ENCODE data around the gene ALPP.
"Not testable (repeated sequence)": the region's sequence is repeated elsewhere in the genome, so short reads cannot be mapped to it uniquely, and the experiment has no call there.

ALPP gene

GRCh38 chr2:232378735-232379151, at the start of gene ALPP:
TSS of gene ALPP (plus strand) at chr2:232378751. CDS start at chr2:232378803, 52 bp downstream.
- DNase-seq: not testable (repeated sequence)

- DNase-seq: no peak
Measured at GRCh38 chr2:232329716-232330067, 48.9 kb upstream of the ALPP start.

- DNase-seq: no peak
Measured at GRCh38 chr2:232330068-232330999, 48.2 kb upstream of the ALPP start.

- not testable (repeated sequence) for DNase-seq
Measured at GRCh38 chr2:232331061-232331460, 47.5 kb upstream of the ALPP start.

- DNase-seq: not testable (repeated sequence)
Measured at GRCh38 chr2:232331641-232332040, 46.9 kb upstream of the ALPP start.

- DNase-seq: not testable (repeated sequence)
Measured at GRCh38 chr2:232332244-232332939, 46.2 kb upstream of the ALPP start.

- DNase-seq: peak; percentile 3
Measured at GRCh38 chr2:232332940-232333259, 45.7 kb upstream of the ALPP start.

GRCh38 chr2:232333361-232334135, 45.0 kb upstream of the ALPP start:
- DNase-seq: peak; percentile 11

GRCh38 chr2:232334136-232334884, 44.2 kb upstream of the ALPP start:
- DNase-seq: not testable (repeated sequence)

- not testable (repeated sequence) for DNase-seq
Measured at GRCh38 chr2:232334885-232335205, 43.7 kb upstream of the ALPP start.

- DNase-seq: not testable (repeated sequence)
Measured at GRCh38 chr2:232335206-232335858, 43.2 kb upstream of the ALPP start.

GRCh38 chr2:232335859-232336215, 42.7 kb upstream of the ALPP start:
- DNase-seq: no peak

GRCh38 chr2:232336241-232336736, 42.3 kb upstream of the ALPP start:
- DNase-seq: no peak

- DNase-seq: no peak
Measured at GRCh38 chr2:232336981-232337720, 41.4 kb upstream of the ALPP start.

GRCh38 chr2:232338094-232338758, 40.3 kb upstream of the ALPP start:
- DNase-seq: not testable (repeated sequence)

GRCh38 chr2:232338759-232339106, 39.8 kb upstream of the ALPP start:
- no peak for DNase-seq

- DNase-seq: peak; percentile 4
Measured at GRCh38 chr2:232339121-232340081, 39.1 kb upstream of the ALPP start.

GRCh38 chr2:232340171-232340935, 38.2 kb upstream of the ALPP start:
- no peak for DNase-seq
